Measurements from ENCODE around the gene SIGLEC7. TPM values are rescaled to one million over a fixed set of nuclear protein-coding genes. Genes with fewer than 3 reads are reported as not detected.

SIGLEC7 gene
- under 1 TPM; 0.22 to 0.65 (median 0.27) TPM for polyA plus RNA-seq (ENCODE audit: insufficient read length in 3 of 3)
- long read RNA-seq, donor 1: 0 reads
- long read RNA-seq, donor 2: 0 reads
- long read RNA-seq, donor 3: 0 reads
- long read RNA-seq, donor 4: 0 reads
- long read RNA-seq, donor 5: 0 reads
- long read RNA-seq, donor 6: 0 reads
- long read RNA-seq, donor 7: 0 reads
- long read RNA-seq, donor 8: 0 reads
- long read RNA-seq, donor 9: 0 reads
- long read RNA-seq, donor 10: 0 reads
- long read RNA-seq, donor 11: 0 reads
- long read RNA-seq, donor 12: 0 reads
- long read RNA-seq, donor 13, partial matches to known transcripts: 0 of 1 reads
- long read RNA-seq, donor 13, other reads (novel, unspliced or antisense): 0 of 1 reads
- long read RNA-seq, donor 14: 0 reads
- long read RNA-seq, donor 15: 0 reads
- long read RNA-seq, donor 16: 0 reads

DNA sequence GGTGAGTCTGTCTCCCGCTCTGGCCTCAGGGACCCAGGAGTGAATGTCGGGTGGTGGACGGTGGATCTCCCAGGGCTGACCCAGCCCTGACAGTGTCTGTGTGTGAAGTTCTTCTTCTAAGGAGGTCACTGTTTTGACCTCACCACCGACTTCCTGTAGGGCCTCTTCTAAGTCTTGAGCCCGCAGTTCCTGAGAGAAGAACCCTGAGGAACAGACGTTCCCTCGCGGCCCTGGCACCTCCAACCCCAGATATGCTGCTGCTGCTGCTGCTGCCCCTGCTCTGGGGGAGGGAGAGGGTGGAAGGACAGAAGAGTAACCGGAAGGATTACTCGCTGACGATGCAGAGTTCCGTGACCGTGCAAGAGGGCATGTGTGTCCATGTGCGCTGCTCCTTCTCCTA lies at the start of gene SIGLEC7:
SIGLEC7 (plus strand) TSS at position 183 of the 400 bp plus-strand sequence; CDS start at position 252, 69 bp downstream.
- no peak for DNase-seq (ENCODE audit: extremely low read depth in 1 of 11, low read depth in 9 of 11, low spot score in 4 of 11)

DNA sequence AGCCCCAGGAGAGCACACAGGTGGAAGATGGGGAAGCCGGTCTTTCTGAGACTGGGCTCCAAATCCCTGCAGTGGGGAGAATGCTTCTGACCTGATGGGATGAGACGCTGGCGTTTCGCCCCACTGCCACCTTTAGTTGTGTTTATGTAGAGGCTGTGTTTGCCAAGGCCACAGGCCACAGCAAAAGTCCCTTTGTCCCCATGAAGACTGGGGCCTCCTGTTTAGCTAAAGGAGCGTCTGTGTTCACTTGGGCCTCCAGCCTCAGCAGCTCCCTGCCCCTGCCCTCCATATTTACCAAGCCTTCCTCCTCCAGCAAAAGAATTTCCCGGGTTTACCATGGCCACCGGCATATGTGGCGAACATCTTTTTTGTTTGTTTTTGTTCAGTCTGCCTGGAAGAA lies 49.0 kb upstream of the SIGLEC7 start:
- no peak for DNase-seq (ENCODE audit: extremely low read depth in 1 of 11, low read depth in 9 of 11, low spot score in 4 of 11)

DNA sequence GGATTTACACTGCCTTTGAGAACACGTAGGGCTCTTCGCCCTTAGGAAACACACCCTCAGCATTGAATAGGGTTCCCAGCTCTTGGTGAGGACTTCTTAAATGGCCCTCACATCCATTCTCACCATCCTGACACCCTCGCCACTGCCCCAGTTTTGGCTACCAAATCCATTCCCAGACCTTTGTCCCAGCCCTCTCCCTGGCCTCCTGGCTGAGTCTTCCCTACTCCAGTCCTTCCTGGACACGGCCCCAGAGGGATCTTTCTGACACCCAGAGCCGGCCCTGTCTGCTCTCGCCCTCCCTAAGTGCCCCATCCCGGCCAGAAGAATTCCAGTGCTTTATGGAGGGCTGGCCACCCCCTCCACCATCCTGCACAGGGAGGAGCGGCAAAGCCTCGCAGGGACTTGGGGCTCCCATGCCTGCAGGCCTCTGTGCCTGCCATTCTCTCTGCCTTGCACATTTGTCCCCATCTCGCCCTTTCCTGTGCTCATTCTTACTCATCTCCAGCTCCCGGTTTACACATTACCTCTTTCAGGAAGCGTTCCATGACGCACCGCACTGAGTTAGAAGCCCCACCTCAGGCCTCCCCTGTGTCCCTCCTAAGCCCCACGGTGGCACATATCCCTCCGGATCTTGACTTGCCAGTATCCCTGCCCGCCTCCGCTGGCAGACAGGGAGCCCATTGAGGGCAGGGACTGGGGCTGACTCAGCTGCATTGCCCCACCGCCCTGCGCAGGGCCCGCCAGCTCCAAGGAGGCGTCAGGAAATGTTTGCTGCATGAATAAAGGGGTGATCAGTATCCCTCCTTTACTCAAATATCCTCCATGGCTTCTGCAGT lies 48.4 kb upstream of the SIGLEC7 start:
- DNase-seq (ENCODE audit: extremely low read depth in 1 of 11, low read depth in 9 of 11, low spot score in 4 of 11): no peak

DNA sequence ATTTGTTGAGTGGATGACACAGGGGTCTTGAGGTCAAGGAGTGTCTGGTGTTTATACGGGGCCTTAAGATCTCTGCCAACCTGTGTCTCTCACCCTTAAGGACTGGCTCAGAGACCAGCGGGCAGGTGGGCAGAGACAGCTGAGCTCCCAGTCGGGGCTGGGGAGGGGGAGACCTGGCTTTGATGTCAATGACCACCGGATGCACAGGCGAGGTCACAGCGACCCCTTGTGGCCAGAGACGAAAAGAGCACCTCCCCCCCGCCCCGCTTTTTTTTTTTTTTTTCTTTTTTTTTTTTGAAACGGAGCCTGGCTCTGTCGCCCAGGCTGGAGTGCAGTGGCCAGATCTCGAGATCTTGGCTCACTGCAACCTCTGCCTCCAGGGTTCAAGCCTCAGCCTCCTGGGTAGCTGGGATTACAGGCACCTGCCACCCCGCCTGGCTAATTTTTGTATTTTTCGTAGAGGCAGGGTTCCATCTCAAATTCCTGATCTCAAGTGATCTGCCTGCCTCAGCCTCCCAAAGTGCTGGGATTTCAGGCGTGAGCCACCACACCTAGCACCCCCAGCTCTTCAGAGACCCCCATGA lies 47.3 kb upstream of the SIGLEC7 start:
- peak in 1 of 11 donors; percentile 31 for DNase-seq (ENCODE audit: extremely low read depth in 1 of 11, low read depth in 9 of 11, low spot score in 4 of 11)

DNA sequence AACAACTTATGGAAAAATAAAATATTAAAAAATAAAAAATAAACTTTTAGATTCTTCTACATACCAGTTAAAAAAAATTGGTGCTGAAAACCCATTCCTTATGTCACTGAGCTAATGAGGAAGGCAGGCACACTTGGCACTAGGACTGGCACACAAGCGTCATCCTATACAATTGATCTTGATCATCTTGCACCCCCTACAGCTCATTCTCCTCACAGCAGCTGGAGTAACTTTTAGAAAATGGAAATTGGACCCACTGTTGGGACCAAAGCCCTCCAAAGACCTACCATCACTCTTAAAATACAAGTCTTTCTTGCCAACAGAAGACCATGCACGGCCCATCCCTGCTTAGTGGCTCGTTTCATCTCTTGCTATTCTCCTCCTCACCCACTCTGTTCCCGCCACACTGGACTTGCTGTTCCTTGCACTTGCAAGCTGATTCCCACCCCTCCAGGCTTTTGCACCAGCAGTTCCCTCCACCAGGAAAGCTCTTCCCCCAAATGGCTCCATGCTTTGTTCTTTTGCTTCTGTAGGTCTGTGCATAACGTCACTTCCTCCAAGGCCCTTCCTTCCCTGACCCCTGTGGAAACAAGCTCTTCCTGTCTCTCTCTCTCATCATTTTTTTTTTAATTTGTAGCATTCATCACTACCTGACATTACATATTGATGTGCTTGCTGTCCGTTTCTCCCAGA lies 45.5 kb upstream of the SIGLEC7 start:
- DNase-seq (ENCODE audit: extremely low read depth in 1 of 11, low read depth in 9 of 11, low spot score in 4 of 11): no peak

DNA sequence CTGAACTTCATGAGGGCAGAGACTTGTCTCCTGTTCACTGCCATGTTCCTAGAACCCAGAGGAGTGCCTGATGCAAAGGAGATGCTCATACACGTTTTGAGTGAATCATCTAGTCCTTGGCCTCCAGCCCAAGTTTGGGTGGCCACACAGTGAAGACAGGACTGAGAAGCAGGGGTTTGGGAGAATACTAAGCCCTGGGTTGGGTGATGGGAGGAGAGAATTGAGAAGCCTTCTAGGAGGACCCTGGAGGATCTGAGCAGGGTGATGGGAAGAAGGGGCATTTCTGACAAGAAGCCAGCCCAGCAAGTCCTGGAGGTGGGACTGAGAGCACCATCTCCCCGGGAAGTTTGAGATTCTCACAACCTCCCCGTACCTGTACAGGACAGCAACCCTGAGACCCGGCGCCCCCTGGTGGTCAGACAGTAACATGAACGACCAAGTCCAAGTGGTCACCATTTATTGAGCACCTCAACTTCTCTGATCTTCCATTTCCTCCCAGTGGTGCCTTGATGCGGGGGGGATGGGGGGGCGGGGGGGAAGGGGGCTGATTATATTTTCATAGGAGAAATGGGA lies 44.8 kb upstream of the SIGLEC7 start:
- no peak for DNase-seq (ENCODE audit: extremely low read depth in 1 of 11, low read depth in 9 of 11, low spot score in 4 of 11)

DNA sequence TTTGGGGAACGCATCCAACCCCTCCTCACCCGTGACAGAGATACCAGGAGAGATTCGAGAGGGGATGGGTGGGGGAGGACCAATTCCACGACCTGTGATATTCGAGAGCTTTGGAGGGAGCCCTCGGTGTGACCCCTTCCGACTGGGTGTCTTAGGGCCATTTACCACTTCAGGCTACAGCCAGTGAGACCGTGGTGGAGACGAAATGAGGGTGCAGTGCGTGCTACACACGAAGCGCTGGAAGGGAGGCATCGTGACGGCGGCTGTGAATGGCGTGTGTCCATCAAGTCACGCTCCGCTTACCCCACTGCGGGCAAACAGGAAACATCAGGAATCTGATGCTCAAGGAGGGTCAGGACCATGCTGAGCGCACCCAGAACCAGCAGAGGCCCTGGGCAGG lies 44.3 kb upstream of the SIGLEC7 start:
- DNase-seq (ENCODE audit: extremely low read depth in 1 of 11, low read depth in 9 of 11, low spot score in 4 of 11): no peak

DNA sequence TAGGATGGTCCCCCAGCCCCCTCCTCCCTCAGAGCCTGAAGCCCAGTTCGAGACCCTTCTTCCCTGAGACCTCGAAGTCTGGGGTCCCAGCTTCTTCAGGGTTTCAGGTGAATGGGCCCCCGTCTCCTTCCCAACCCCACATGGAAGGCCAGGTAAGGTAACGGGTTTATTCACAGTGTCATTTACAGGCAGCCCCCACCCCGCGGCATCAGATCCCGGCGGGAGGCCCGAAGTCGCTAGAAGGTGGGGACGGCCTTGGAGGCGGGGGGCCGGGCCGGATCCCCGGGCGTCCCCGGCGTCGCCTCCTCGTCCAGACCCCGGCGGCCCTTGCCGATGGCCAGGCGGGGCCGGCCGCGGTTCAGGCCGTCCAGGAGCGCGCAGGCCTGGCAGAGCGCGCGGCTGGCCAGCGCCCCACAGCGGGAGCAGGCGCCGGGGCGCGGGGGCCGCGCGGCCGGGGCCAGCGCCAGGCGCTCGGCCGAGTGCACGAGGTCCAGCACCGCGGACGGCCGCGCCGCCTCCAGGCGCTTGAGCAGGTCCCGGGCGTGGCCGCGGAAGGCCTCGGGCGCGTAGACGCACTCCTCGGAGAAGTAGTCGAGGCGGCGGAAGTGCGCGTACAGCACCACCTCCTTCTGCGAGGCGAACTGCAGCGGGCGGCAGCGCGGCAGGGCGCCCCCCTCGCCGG lies 43.6 kb upstream of the SIGLEC7 start:
- peak in 5 of 11 donors; percentile 39 to 54 (median 45) for DNase-seq (ENCODE audit: extremely low read depth in 1 of 11, low read depth in 9 of 11, low spot score in 4 of 11)

DNA sequence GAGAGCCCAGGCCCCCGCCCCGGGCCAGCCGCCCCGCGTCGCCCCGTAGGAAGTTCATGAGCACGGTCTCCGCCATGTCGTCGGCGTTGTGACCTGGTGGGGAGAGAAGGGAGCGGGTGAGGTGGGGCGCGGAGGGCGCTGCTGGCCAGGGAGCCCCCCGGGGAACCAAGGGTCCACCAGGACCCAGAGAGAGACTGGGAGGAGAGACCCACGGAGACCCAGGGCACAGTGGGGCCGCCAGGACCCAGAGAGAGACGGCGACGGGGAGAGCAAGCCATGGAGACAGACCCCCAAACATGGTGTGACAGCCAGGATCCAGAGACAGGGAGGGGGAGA lies 43.1 kb upstream of the SIGLEC7 start:
- DNase-seq (ENCODE audit: extremely low read depth in 1 of 11, low read depth in 9 of 11, low spot score in 4 of 11): no peak

DNA sequence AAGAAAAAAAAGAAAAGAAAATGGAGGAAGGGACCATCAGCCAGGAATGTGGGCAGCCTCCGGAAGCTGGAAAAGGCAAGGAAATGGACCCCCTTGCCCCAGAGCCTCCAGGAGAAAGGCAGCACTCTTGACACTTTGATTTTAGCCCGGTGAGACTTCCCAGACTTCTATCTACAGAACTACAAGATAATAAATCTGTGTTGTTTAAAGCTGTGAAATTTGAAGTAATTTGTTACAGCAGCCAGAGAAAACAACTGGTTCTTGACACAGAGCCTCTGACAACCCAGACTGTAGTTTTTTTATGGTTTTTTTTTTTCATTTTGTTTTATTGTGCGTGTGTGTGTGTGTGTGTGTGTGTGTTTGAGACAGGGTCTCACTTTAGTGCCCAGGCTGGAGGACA lies 41.5 kb upstream of the SIGLEC7 start:
- DNase-seq (ENCODE audit: extremely low read depth in 1 of 11, low read depth in 9 of 11, low spot score in 4 of 11): no peak

DNA sequence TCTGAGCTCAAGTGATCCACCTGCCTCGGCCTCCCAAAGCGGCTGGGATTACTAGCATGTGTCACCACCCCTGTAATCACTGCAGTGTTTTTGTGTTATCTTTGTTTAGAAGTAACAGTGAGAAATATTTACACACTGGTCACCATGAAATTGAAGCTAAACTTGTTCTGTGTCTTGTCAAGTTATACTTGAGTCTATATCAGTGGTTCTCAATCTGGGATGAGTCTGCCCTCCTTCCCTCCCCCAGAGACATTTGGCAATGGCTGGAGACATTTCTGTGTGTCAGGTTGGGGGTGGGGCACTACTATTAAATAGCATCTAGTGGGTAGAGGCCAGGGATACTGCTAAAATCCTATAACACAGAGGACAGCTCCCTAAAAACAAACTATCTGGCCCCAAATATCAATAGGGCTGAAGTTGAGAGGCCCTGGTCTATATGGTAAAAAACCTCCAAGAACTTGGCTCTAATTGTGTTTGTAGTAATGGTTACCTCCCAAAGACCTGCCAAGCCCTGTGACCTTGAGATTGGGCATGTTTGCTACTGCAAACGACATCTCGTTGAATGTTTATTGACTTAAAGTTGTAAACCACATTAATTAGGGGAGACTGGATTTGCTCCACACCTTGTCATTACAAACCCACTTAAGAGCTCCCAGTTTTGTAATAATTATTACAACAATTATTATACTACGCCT lies 40.8 kb upstream of the SIGLEC7 start:
- DNase-seq (ENCODE audit: extremely low read depth in 1 of 11, low read depth in 9 of 11, low spot score in 4 of 11): no peak

DNA sequence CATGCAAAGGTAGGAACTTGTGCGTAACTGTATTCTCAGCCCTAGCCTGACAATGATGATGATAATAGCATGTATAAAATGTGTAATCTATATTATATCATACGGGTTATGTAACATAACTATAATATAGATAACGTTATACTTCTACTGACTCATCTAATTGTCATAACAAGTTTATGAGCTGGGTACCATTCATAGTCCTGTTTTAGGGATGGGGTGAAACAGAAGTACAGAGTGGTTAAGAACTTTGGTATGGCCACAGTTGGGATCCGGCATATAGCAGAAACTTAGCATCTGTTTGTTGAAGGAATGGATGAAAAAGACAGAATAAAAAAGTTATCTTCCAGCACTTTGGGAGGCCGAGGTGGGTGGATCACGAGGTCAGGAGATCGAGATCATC lies 39.1 kb upstream of the SIGLEC7 start:
- no peak for DNase-seq (ENCODE audit: extremely low read depth in 1 of 11, low read depth in 9 of 11, low spot score in 4 of 11)

DNA sequence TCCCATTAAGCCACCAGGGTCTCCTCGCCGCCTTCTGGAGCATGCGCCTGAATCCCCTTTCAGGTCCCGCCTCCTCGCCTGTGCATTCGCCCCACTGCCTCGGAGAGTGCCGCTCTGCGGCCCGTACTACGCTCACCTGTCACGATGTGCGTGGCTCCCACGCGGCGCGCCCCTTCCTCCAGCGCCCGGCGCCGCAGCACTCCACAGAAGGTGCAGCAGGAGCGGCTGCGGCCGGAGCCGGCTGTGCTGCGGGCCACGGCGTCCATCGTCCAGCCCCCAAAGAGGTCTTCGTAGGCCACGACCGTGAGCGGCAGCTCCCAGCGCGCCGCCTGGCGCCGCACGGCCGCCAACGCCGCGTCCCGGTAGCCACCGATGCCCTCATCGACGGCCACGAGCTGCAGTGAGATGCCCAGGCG lies 38.2 kb upstream of the SIGLEC7 start:
- DNase-seq (ENCODE audit: extremely low read depth in 1 of 11, low read depth in 9 of 11, low spot score in 4 of 11): peak in 1 of 11 donors; percentile 9

DNA sequence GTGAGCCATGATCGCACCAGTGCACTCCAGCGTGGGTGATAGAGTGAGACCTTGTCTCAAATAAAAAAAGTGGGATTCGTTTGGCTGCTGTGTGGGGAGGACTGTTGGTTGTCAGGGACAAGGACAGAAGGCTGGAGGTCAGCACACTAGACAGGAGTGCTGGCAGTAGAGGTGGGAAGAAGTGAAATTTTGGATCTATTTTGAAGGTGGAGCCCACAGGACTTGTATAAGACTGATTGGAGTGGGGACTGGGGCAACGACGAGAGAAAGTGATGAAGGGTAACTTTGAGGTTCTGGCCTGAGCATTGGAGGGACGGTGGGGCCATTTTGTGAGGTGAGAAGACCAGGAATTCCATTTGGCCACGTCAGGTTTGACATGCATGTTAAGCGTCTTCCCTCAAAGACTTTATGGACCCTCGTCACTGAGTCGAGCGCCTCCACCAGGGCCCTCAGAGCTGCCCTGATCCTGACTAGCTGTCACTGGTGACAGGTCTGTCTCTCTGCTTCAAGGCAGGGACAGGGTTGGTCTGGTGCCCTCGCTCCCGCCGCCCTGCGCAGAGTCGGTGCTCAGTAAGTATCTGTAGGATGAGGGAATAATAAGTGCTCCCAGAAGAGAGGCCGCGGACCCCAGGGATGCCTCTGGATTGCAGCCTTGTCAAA lies 34.6 kb upstream of the SIGLEC7 start:
- DNase-seq (ENCODE audit: extremely low read depth in 1 of 11, low read depth in 9 of 11, low spot score in 4 of 11): no peak

DNA sequence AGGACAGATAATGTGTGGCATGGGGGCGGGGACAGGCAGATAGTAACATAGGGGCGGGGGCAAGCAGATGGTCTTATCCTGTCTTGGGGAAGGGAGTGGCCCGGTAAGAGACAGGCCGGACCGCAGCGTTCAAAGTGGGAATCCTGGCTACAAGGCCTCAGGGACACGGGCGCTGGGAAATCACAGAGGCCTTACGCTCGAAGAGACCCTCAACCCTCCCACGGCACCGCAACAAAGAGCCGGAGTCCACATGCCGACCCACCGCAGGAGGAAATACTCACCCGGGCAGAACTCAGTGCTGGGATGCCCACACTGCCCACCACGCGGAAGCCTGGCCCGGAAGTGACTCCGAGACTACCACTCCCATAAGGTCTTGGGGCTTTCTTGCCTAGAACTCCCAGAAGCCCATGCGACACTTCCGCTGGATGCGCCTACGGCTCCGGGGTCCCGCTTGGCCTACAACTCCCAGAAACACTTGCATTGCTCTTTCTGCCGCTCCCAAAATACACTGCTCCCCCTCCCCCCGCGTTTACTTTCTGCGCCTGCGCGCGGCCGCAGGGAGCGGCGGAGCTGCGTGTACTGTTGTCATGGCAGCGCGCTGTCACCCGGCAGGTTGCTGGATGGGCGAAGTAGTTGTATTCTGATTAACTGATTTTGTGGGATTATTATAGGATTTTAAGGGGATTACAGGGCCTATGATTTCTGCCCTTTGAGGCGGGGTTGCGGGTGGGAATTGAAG lies 33.9 kb upstream of the SIGLEC7 start, which contains the start of gene CTU1:
CTU1 (minus strand) TSS at position 344 of the 739 bp plus-strand sequence. CDS start 3,840 bp downstream, outside the sequence.
- peak; percentile 95 to 99 (median 97) for DNase-seq (ENCODE audit: extremely low read depth in 1 of 11, low read depth in 9 of 11, low spot score in 4 of 11)

DNA sequence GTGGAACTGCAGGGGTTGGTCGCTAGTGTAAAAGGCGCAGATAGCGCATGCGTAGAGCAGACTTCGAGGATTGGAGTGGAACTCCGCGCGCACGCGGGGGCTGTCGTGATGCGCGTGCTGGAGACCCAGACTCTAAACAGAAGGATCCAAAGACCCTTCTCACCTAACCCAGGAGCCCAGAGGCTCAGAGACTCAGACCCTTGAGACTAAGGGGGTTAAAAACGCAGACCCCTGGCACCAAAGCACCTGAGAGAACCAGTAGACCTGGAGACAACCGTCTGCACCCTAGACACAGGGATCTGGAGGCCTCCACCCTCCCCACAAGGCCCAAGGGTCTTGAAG lies 33.3 kb upstream of the SIGLEC7 start:
- no peak for DNase-seq (ENCODE audit: extremely low read depth in 1 of 11, low read depth in 9 of 11, low spot score in 4 of 11)

DNA sequence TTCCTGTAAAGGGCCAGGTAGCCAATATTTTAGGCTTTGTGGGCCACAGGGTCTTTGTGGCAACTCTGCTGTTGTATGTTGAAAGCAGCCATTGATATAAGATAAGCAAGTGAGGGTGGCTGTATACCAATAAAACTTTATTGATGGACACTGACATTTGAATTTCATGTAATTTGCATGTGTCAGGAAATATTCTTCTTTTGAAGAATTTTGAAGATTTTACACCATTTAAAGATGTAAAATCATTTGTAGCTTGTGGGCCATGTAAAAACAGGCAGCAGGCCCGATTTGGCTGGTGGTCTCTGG lies 31.5 kb upstream of the SIGLEC7 start:
- no peak for DNase-seq (ENCODE audit: extremely low read depth in 1 of 11, low read depth in 9 of 11, low spot score in 4 of 11)
